Spleen (tissue), 7 donors: ENCODE data around the gene TMEM175.

ENCODE experiments used
- CTCF ChIP-seq, 11 experiments: fragments of 200-600 bp in 7 of 11; fragments of 450-650 bp in 4 of 11; sonication (generic) in 4 of 11; IDR thresholded peaks in 8 of 11; conservative IDR thresholded peaks in 3 of 11; 1 replicate in 7 of 11; 2 replicates in 4 of 11; pipeline versions ENCODE4 v1.4.0 to v1.8.0; 2016 to 2021; ENCODE audit warnings: antibody characterized with exemption in 11 of 11, inconsistent platforms in 4 of 11, mild to moderate bottlenecking in 1 of 11
- POLR2A ChIP-seq, 3 donors: fragments of 450-650 bp; IDR thresholded peaks; one replicate each; pipeline ENCODE4 v1.5.1; 2017; ENCODE audit warnings: antibody characterized with exemption in 3 of 3, mild to moderate bottlenecking in 1 of 3
- POLR2AphosphoS5 ChIP-seq, 3 donors: sonication (generic); formaldehyde crosslinking; IDR thresholded peaks; one replicate each; pipeline ENCODE4 v1.5.1; 2017; ENCODE audit warnings: antibody characterized with exemption in 3 of 3
- donor health status: DM: no; HTN: no; CAD: no; lungs with moderate emphysema.
- donor health status: DM: no; HTN: no; CAD: no.
- donor health status: DM: no; HTN: no; CAD: no.

- TF ChIP-seq CTCF (IDR thresholded peaks at IDR 0.05 in 8 of 11, conservative IDR thresholded peaks at IDR 0.05 in 3 of 11) (no peak), POLR2AphosphoS5 (IDR thresholded peaks at IDR 0.05) (no peak), POLR2A (IDR thresholded peaks at IDR 0.05) (no peak)
Observed at GRCh38 chr4:945274-946102, 13.2 kb downstream of the TMEM175 start.
